ENCODE measurements around the gene WFDC1. TPM values are rescaled to one million over a fixed set of nuclear protein-coding genes. Genes with fewer than 3 reads are reported as not detected.

The WFDC1 gene
- polyA plus RNA-seq, 1 of the 3 experiments (the other 2 are of a cell fraction): 0.03 TPM

DNA sequence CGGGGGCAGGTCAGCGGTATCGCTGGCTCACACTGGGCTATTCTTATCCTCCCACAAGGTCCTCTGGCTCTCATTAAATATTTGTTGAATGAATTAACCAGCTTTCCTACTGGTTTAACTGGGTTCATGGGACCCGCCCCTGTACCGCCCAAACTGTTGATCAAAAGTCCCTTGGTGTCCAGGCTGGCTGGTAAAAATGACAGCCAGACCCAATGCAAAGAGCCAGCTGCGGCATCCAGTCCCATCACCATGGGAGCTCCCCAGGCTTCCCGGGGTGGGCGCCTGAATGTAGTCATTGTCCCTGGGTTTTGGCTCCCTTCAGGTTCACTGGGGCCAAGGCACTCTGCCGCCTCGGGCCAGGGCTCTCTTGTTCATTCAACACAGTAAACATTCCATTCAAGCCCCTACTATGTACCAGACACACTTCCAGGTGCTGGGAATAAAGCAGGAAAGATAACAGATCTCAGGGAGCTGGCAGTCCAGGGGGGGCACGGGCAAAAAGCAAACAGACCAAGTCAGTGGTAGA, 62.0 kb downstream of the WFDC1 start:
- no peaks in the 10 kb centered on the region for H3K36me3 ChIP-seq (replicated peaks in 1 of 2; ENCODE audit: control insufficient read depth in 1 of 2, insufficient read depth in 2 of 2, low read length in 1 of 2)
- no peak for DNase-seq
- WGBS (ENCODE audit: low lambda C conversion rate): 36% methylated on average over 11 of the region's 11 CpGs
- TF ChIP-seq SMC3 (IDR thresholded peaks at IDR 0.05; ENCODE audit: low read depth, low read length) (no peak), NRF1 (IDR thresholded peaks at IDR 0.05; ENCODE audit: low read depth, low read length) (no peak), GATA2 (CRISPR knock-in tag; IDR thresholded peaks at IDR 0.05) (no peak), RXRA (IDR thresholded peaks at IDR 0.05; ENCODE audit: borderline replicate concordance, low read depth) (no peak), SIN3A (IDR thresholded peaks at IDR 0.05; ENCODE audit: borderline replicate concordance, low read depth, low read length) (no peak), GABPA (IDR thresholded peaks at IDR 0.05; ENCODE audit: low read depth) (no peak), MXI1 (IDR thresholded peaks at IDR 0.05; ENCODE audit: low read depth, low read length) (no peak), TEAD4 (IDR thresholded peaks at IDR 0.05; ENCODE audit: borderline replicate concordance, insufficient read depth) (no peak), POLR2AphosphoS5 (IDR thresholded peaks at IDR 0.05; ENCODE audit: low read depth, low read length) (no peak), RAD21 (IDR thresholded peaks at IDR 0.05; ENCODE audit: low read length) (no peak)
- TF ChIP-seq, protein P1, sequence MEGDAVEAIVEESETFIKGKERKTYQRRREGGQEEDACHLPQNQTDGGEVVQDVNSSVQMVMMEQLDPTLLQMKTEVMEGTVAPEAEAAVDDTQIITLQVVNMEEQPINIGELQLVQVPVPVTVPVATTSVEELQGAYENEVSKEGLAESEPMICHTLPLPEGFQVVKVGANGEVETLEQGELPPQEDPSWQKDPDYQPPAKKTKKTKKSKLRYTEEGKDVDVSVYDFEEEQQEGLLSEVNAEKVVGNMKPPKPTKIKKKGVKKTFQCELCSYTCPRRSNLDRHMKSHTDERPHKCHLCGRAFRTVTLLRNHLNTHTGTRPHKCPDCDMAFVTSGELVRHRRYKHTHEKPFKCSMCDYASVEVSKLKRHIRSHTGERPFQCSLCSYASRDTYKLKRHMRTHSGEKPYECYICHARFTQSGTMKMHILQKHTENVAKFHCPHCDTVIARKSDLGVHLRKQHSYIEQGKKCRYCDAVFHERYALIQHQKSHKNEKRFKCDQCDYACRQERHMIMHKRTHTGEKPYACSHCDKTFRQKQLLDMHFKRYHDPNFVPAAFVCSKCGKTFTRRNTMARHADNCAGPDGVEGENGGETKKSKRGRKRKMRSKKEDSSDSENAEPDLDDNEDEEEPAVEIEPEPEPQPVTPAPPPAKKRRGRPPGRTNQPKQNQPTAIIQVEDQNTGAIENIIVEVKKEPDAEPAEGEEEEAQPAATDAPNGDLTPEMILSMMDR (IDR thresholded peaks at IDR 0.05): no peak
- TF ChIP-seq, protein P2, sequence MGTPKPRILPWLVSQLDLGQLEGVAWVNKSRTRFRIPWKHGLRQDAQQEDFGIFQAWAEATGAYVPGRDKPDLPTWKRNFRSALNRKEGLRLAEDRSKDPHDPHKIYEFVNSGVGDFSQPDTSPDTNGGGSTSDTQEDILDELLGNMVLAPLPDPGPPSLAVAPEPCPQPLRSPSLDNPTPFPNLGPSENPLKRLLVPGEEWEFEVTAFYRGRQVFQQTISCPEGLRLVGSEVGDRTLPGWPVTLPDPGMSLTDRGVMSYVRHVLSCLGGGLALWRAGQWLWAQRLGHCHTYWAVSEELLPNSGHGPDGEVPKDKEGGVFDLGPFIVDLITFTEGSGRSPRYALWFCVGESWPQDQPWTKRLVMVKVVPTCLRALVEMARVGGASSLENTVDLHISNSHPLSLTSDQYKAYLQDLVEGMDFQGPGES (IDR thresholded peaks at IDR 0.05; ENCODE audit: low read depth, low read length): no peak
- TF ChIP-seq, protein P3, sequence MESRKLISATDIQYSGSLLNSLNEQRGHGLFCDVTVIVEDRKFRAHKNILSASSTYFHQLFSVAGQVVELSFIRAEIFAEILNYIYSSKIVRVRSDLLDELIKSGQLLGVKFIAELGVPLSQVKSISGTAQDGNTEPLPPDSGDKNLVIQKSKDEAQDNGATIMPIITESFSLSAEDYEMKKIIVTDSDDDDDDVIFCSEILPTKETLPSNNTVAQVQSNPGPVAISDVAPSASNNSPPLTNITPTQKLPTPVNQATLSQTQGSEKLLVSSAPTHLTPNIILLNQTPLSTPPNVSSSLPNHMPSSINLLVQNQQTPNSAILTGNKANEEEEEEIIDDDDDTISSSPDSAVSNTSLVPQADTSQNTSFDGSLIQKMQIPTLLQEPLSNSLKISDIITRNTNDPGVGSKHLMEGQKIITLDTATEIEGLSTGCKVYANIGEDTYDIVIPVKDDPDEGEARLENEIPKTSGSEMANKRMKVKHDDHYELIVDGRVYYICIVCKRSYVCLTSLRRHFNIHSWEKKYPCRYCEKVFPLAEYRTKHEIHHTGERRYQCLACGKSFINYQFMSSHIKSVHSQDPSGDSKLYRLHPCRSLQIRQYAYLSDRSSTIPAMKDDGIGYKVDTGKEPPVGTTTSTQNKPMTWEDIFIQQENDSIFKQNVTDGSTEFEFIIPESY (IDR thresholded peaks at IDR 0.05; ENCODE audit: borderline replicate concordance, low read depth): no peak
- TF ChIP-seq, protein P4, sequence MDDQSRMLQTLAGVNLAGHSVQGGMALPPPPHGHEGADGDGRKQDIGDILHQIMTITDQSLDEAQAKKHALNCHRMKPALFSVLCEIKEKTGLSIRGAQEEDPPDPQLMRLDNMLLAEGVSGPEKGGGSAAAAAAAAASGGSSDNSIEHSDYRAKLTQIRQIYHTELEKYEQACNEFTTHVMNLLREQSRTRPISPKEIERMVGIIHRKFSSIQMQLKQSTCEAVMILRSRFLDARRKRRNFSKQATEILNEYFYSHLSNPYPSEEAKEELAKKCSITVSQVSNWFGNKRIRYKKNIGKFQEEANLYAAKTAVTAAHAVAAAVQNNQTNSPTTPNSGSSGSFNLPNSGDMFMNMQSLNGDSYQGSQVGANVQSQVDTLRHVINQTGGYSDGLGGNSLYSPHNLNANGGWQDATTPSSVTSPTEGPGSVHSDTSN (IDR thresholded peaks at IDR 0.05): no peak
- TF ChIP-seq, protein P5, sequence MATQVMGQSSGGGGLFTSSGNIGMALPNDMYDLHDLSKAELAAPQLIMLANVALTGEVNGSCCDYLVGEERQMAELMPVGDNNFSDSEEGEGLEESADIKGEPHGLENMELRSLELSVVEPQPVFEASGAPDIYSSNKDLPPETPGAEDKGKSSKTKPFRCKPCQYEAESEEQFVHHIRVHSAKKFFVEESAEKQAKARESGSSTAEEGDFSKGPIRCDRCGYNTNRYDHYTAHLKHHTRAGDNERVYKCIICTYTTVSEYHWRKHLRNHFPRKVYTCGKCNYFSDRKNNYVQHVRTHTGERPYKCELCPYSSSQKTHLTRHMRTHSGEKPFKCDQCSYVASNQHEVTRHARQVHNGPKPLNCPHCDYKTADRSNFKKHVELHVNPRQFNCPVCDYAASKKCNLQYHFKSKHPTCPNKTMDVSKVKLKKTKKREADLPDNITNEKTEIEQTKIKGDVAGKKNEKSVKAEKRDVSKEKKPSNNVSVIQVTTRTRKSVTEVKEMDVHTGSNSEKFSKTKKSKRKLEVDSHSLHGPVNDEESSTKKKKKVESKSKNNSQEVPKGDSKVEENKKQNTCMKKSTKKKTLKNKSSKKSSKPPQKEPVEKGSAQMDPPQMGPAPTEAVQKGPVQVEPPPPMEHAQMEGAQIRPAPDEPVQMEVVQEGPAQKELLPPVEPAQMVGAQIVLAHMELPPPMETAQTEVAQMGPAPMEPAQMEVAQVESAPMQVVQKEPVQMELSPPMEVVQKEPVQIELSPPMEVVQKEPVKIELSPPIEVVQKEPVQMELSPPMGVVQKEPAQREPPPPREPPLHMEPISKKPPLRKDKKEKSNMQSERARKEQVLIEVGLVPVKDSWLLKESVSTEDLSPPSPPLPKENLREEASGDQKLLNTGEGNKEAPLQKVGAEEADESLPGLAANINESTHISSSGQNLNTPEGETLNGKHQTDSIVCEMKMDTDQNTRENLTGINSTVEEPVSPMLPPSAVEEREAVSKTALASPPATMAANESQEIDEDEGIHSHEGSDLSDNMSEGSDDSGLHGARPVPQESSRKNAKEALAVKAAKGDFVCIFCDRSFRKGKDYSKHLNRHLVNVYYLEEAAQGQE (IDR thresholded peaks at IDR 0.05; ENCODE audit: low read depth, low read length): no peak
- TF ChIP-seq, protein P6, sequence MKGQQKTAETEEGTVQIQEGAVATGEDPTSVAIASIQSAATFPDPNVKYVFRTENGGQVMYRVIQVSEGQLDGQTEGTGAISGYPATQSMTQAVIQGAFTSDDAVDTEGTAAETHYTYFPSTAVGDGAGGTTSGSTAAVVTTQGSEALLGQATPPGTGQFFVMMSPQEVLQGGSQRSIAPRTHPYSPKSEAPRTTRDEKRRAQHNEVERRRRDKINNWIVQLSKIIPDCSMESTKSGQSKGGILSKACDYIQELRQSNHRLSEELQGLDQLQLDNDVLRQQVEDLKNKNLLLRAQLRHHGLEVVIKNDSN (IDR thresholded peaks at IDR 0.05; ENCODE audit: borderline replicate concordance, low read depth): no peak
- no peaks in the 10 kb centered on the region for H3K9me3 ChIP-seq
- ChIA-PET CTCF (interaction anchor here (1.0 to 1.1 kb wide), 3 partner anchors 8 to 75 kb away, joined by 3 read pairs; no protein-coding TSS in a partner anchor), POLR2A (no interaction called here)
- H2AFZ ChIP-seq (ENCODE audit: low read depth): no peak overlapping the region
- H3K4me2 ChIP-seq: no peak overlapping the region
- H3K27ac ChIP-seq (ENCODE audit: low read depth in 2 of 2, low read length in 1 of 2): no peak overlapping the region
- H3K4me3 ChIP-seq (ENCODE audit: low read depth in 2 of 2, low read length in 1 of 2): no peak overlapping the region
- no peaks in the 10 kb centered on the region for H3K4me1 ChIP-seq (ENCODE audit: control insufficient read depth in 1 of 2, insufficient read depth in 2 of 2, low read depth in 1 of 2, low read length in 1 of 2)
- peaks cover 23% of the 10 kb centered on the region; the same call in 1 of the 2 replicates for H3K27me3 ChIP-seq (ENCODE audit: insufficient read depth)
- H3K9me2 ChIP-seq: no peaks in the 10 kb centered on the region
- no peak overlapping the region for H3K9ac ChIP-seq
- H3F3A ChIP-seq (replicated peaks; ENCODE audit: insufficient read depth): no peaks in the 10 kb centered on the region
- no peaks in the 10 kb centered on the region for H4K20me1 ChIP-seq (ENCODE audit: insufficient read depth)
- no peaks in the 10 kb centered on the region for H3K79me2 ChIP-seq (ENCODE audit: insufficient read depth)
